HFFc6 (cell line): ENCODE results near the gene ARHGAP10. TPM values are rescaled to one million over a fixed set of nuclear protein-coding genes. Genes with fewer than 3 reads are reported as not detected.
A peak's percentile ranks its signal among the peaks of the same experiment; 100 is the strongest.

Experiments used
- DNase-seq: peaks from one replicate; pipeline ENCODE4 v3.0.0-alpha.2; 2018
- H3K27ac Mint-ChIP-seq: 2 replicates; pipeline ENCODE4 v1.8.0; 2020; ENCODE audit warnings: mild to moderate bottlenecking, mixed read lengths
- H3K27me3 Mint-ChIP-seq: 2 replicates; pipeline ENCODE4 v1.8.0; 2021; ENCODE audit warnings: mild to moderate bottlenecking, moderate library complexity, mixed read lengths; ENCODE audit not compliant: insufficient read depth
- H3K36me3 Mint-ChIP-seq: 2 replicates; pipeline ENCODE4 v1.8.0; 2021; ENCODE audit warnings: low read depth, mixed read lengths
- H3K4me1 Mint-ChIP-seq: 2 replicates; pipeline ENCODE4 v1.8.0; 2020; ENCODE audit warnings: low read depth, mixed read lengths
- H3K4me3 Mint-ChIP-seq: 2 replicates; pipeline ENCODE4 v1.8.0; 2020; ENCODE audit warnings: mild to moderate bottlenecking, moderate library complexity, mixed read lengths
- H3K9me3 Mint-ChIP-seq: 2 replicates; pipeline ENCODE4 v1.8.0; 2020; ENCODE audit warnings: mild to moderate bottlenecking, mixed read lengths
- total RNA-seq, 6 experiments: library from RNA; stranded (reverse); fragmentation: NEBNext Ultra II Directional; extraction: Animal tissue kit (Norgen Biotek cat#: 25700); gene quantifications; 2 replicates in 1 of 6; 3 replicates in 5 of 6; pipeline ENCODE4 v1.2.3, GENCODE V29; 2021
- TF ChIP-seq, protein P1 (sequence below): fragments of 200-600 bp; sonication (generic); IDR thresholded peaks from 2 replicates; pipeline ENCODE4 v1.5.0; 2021; ENCODE audit warnings: antibody characterized with exemption, mild to moderate bottlenecking

Gene ARHGAP10
- total RNA-seq, 6 experiments from 2014 or later: 31.1 to 37.1 (median 32.3) TPM

DNA sequence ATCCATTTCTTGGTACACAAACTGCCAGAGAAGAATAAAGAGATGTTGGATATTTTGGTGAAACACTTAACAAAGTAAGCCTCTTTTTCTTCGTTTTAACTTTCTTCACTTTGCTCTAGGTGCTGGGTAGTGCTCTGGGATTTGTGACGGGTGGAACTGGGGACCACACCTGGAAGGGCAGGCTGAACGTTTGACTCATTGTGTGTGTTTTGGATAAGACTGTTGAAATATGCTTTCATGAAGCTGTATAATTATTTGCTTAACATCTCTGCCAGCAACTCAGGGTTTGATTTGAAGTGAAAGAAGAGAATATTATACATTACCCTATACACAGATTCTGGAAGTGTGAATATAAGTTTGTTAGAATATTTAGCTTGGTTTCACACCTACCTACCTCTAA, 233.2 kb downstream of the ARHGAP10 start:
- no peak for DNase-seq
- no peak overlapping the region for H3K4me3 Mint-ChIP-seq
- H3K4me1 Mint-ChIP-seq: peaks cover 12% of the 10 kb centered on the region
- peaks cover 1% of the 10 kb centered on the region for H3K27me3 Mint-ChIP-seq
- H3K27ac Mint-ChIP-seq: no peak overlapping the region
- peaks cover 22% of the 10 kb centered on the region for H3K36me3 Mint-ChIP-seq
- H3K9me3 Mint-ChIP-seq: no peaks in the 10 kb centered on the region
- TF ChIP-seq, protein P1, sequence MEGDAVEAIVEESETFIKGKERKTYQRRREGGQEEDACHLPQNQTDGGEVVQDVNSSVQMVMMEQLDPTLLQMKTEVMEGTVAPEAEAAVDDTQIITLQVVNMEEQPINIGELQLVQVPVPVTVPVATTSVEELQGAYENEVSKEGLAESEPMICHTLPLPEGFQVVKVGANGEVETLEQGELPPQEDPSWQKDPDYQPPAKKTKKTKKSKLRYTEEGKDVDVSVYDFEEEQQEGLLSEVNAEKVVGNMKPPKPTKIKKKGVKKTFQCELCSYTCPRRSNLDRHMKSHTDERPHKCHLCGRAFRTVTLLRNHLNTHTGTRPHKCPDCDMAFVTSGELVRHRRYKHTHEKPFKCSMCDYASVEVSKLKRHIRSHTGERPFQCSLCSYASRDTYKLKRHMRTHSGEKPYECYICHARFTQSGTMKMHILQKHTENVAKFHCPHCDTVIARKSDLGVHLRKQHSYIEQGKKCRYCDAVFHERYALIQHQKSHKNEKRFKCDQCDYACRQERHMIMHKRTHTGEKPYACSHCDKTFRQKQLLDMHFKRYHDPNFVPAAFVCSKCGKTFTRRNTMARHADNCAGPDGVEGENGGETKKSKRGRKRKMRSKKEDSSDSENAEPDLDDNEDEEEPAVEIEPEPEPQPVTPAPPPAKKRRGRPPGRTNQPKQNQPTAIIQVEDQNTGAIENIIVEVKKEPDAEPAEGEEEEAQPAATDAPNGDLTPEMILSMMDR: no peak

DNA sequence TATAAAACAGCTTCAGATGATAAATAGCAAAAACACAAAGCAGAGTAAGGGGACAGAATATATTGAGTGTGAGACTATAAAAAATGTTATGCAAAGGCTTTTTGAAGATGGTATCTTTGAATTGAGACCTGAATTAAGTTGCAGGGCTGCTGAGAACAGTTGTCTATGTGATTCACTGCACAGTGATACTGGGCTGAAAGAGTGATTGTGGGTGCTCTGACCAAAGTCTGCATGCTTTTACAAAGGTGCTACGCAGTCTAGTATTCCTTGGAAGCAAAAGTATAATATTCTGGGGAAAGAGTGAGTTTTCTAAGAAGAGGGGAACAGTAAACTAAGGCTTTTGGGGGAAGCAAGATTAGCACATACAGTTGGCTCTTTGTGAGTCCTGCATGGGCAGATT, 234.0 kb downstream of the ARHGAP10 start:
- Mint-ChIP-seq H3K36me3 (peaks cover 22% of the 10 kb centered on the region), H3K4me3 (no peak overlapping the region), H3K9me3 (no peaks in the 10 kb centered on the region), H3K27me3 (peaks cover 1% of the 10 kb centered on the region), H3K4me1 (peaks cover 17% of the 10 kb centered on the region), H3K27ac (no peak overlapping the region)
- DNase-seq: no peak
- TF ChIP-seq, protein P1: no peak

DNA sequence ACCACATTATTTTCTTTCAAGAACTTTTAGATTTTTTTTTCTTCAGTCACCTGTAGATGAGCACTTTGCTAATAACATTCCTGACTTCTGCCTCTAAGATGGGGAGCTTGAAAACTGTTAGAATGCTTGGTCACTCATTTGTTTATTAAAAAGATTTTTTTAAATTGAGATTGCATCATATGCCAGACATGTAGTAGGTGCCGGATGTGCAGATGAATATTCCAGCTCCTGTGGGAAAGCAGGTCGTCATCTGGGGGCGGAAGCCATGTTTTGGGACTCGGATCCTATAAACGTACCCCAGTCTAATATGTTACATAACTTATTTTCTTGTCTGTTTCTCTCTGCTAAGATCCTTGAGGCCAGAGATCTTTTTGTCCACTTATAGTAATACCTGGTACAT, 236.8 kb downstream of the ARHGAP10 start:
- peaks cover 23% of the 10 kb centered on the region for H3K4me1 Mint-ChIP-seq
- H3K27ac Mint-ChIP-seq: no peak overlapping the region
- peaks cover 27% of the 10 kb centered on the region for H3K36me3 Mint-ChIP-seq
- no peak overlapping the region for H3K4me3 Mint-ChIP-seq
- DNase-seq: no peak
- no peaks in the 10 kb centered on the region for H3K9me3 Mint-ChIP-seq
- TF ChIP-seq, protein P1: no peak
- peaks cover 1% of the 10 kb centered on the region for H3K27me3 Mint-ChIP-seq

DNA sequence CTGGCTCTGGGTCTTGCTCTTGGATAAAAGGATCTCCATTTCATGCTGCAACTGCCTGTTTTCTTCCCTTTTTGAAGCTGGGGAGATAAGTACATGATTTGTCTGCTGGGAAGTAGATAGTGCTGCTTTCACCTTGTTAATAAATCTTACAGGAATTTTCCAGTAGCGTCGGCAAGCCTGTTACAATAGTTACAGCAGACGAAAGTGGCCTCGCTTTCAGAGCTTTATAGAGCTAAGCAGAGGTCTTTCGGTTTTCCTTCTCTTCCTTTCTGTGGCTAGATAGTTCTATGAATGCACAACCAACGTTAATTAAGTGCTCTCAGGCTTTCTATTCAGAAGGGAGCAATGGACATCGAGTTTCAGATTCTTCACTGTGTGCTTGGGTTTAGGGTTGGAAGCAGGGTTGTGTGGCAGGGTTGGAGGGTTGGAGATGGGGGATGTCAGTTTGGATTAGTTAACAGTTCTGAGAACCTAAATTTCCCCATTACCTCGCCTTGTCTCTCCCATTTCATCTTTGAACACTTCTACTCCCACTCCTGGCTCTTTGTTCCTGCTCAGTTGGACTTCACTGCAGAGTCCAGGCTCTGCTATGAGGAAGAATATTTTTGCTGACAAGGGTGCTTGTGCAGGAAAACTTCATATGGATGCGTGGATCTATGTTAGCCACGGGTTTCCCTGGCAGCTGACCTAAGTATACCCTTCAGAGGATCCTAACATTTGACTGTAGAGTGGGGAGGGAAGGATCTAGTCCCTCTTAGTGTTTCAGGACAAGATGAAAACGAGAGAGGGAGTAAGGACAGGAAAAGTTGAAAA, 237.9 kb downstream of the ARHGAP10 start:
- no peaks in the 10 kb centered on the region for H3K9me3 Mint-ChIP-seq
- TF ChIP-seq, protein P1: no peak
- peak overlapping the region; percentile 47; the same call in 1 of the 2 replicates for H3K27ac Mint-ChIP-seq
- peaks cover 1% of the 10 kb centered on the region for H3K27me3 Mint-ChIP-seq
- no peak overlapping the region for H3K4me3 Mint-ChIP-seq
- H3K36me3 Mint-ChIP-seq: peaks cover 38% of the 10 kb centered on the region
- DNase-seq: no peak
- peaks cover 28% of the 10 kb centered on the region for H3K4me1 Mint-ChIP-seq

DNA sequence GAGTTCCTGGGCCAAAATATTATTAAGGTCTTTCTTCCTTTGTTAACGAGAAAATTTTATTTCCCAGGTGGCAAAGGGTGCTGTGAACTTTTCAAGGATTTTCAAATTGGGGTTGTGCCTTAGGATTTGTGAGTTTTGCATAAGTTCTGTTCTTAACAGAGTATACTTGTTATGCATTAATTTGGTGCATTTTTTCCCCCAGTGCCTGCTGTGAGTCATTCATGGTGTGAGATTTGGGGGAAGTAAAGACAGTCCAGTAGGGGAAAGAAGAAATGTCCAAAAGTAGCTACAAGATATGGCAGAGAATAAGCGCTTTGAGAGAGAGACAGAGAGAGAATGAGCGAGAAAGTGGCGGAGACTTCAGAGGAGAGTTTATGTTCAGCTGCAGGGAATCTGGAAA, 239.2 kb downstream of the ARHGAP10 start:
- Mint-ChIP-seq H3K27ac (no peak overlapping the region), H3K27me3 (peaks cover 1% of the 10 kb centered on the region), H3K4me1 (peaks cover 41% of the 10 kb centered on the region)

More for the DNA sequence above, 239.2 kb downstream of the ARHGAP10 start:
- Mint-ChIP-seq H3K9me3 (no peaks in the 10 kb centered on the region), H3K4me3 (no peak overlapping the region), H3K36me3 (peaks cover 39% of the 10 kb centered on the region)
- TF ChIP-seq, protein P1: no peak
- no peak for DNase-seq
